Measurements from ENCODE around the gene SELP.

SELP gene

GRCh38 chr1:169624122-169624521 is 5.8 kb downstream of the SELP start:
- no peak for TF ChIP-seq ZNF324 (tag by site-specific recombination; IDR thresholded peaks at IDR 0.05)
- no peak for TF ChIP-seq ZNF138 (tag by site-specific recombination; IDR thresholded peaks at IDR 0.05; ENCODE audit: borderline replicate concordance)

GRCh38 chr1:169623132-169623926 is 6.6 kb downstream of the SELP start:
- Histone ChIP-seq H3K27ac (ENCODE audit: extremely low read depth, low read depth, low read length) (no peak overlapping the region), H3K9me3 (ENCODE audit: control insufficient read depth, insufficient read depth, low read depth, low read length) (no peaks in the 10 kb centered on the region), H3K4me1 (ENCODE audit: control insufficient read depth, insufficient read depth, low read length) (no peaks in the 10 kb centered on the region), H3K36me3 (ENCODE audit: control insufficient read depth in 2 of 2, insufficient read depth in 1 of 2, low read length in 2 of 2) (no peaks in the 10 kb centered on the region), H3K4me3 (ENCODE audit: low read depth, low read length) (no peak overlapping the region)
- ChIA-PET POLR2A (no interaction called here), CTCF (interaction anchor here (0.6 kb wide), 1 partner anchor 103 kb away, joined by 3 read pairs; no protein-coding TSS in a partner anchor)
- TF ChIP-seq ZNF521 (tag by site-specific recombination; IDR thresholded peaks at IDR 0.05): no peak
- no peak for TF ChIP-seq ZNF561 (tag by site-specific recombination; IDR thresholded peaks at IDR 0.05; ENCODE audit: borderline replicate concordance)
- TF ChIP-seq ZNF571 (tag by site-specific recombination; IDR thresholded peaks at IDR 0.05): no peak
- TF ChIP-seq ZNF266 (tag by site-specific recombination; IDR thresholded peaks at IDR 0.05; ENCODE audit: low read depth): no peak
- TF ChIP-seq ZNF624 (tag by site-specific recombination; IDR thresholded peaks at IDR 0.05): no peak
- no peak for TF ChIP-seq ZXDB (tag by site-specific recombination; IDR thresholded peaks at IDR 0.05)
- no peak for TF ChIP-seq ZNF311 (tag by site-specific recombination; IDR thresholded peaks at IDR 0.05; ENCODE audit: borderline replicate concordance)
- no peak for TF ChIP-seq ZNF2 (tag by site-specific recombination; IDR thresholded peaks at IDR 0.05)

More at GRCh38 chr1:169624122-169624521, 5.8 kb downstream of the SELP start:
- POLR2A ChIA-PET: no interaction called here
- H3K36me3 ChIP-seq (ENCODE audit: control insufficient read depth in 2 of 2, insufficient read depth in 1 of 2, low read length in 2 of 2): no peaks in the 10 kb centered on the region
- H3K4me1 ChIP-seq (ENCODE audit: control insufficient read depth, insufficient read depth, low read length): no peaks in the 10 kb centered on the region
- H3K4me3 ChIP-seq (ENCODE audit: low read depth, low read length): no peak overlapping the region
- CTCF ChIA-PET: interaction anchor here (0.6 kb wide), 1 partner anchor 104 kb away, joined by 3 read pairs; no protein-coding TSS in a partner anchor
- no peaks in the 10 kb centered on the region for H3K9me3 ChIP-seq (ENCODE audit: control insufficient read depth, insufficient read depth, low read depth, low read length)
- no peak overlapping the region for H3K27ac ChIP-seq (ENCODE audit: extremely low read depth, low read depth, low read length)

GRCh38 chr1:169620565-169620964 is 9.4 kb downstream of the SELP start:
- ChIA-PET CTCF (no interaction called here), POLR2A (no interaction called here)
- no peaks in the 10 kb centered on the region for H3K4me1 ChIP-seq (ENCODE audit: control insufficient read depth, insufficient read depth, low read length)
- TF ChIP-seq ZEB2 (tag by site-specific recombination; IDR thresholded peaks at IDR 0.05) (no peak), ZBTB1 (tag by site-specific recombination; IDR thresholded peaks at IDR 0.05) (no peak), ZNF311 (tag by site-specific recombination; IDR thresholded peaks at IDR 0.05; ENCODE audit: borderline replicate concordance) (no peak), KLF10 (tag by site-specific recombination; IDR thresholded peaks at IDR 0.05) (no peak), INSM2 (tag by site-specific recombination; IDR thresholded peaks at IDR 0.05) (no peak)
- no peaks in the 10 kb centered on the region for H3K36me3 ChIP-seq (ENCODE audit: control insufficient read depth in 2 of 2, insufficient read depth in 1 of 2, low read length in 2 of 2)
- H3K4me3 ChIP-seq (ENCODE audit: low read depth, low read length): no peak overlapping the region
- H3K9me3 ChIP-seq (ENCODE audit: control insufficient read depth, insufficient read depth, low read depth, low read length): no peaks in the 10 kb centered on the region
- no peak overlapping the region for H3K27ac ChIP-seq (ENCODE audit: extremely low read depth, low read depth, low read length)

- CTCF ChIA-PET: no interaction called here
- no peaks in the 10 kb centered on the region for H3K4me1 ChIP-seq (ENCODE audit: control insufficient read depth, insufficient read depth, low read length)
- H3K36me3 ChIP-seq (ENCODE audit: control insufficient read depth in 2 of 2, insufficient read depth in 1 of 2, low read length in 2 of 2): no peaks in the 10 kb centered on the region
- H3K27ac ChIP-seq (ENCODE audit: extremely low read depth, low read depth, low read length): no peak overlapping the region
- H3K9me3 ChIP-seq (ENCODE audit: control insufficient read depth, insufficient read depth, low read depth, low read length): no peaks in the 10 kb centered on the region
- H3K4me3 ChIP-seq (ENCODE audit: low read depth, low read length): no peak overlapping the region
- POLR2A ChIA-PET: no interaction called here
- TF ChIP-seq KLF7 (tag by site-specific recombination; IDR thresholded peaks at IDR 0.05; ENCODE audit: borderline replicate concordance) (no peak), BCL11B (tag by site-specific recombination; IDR thresholded peaks at IDR 0.05; ENCODE audit: low read depth) (no peak), ZBTB11 (tag by site-specific recombination; conservative IDR thresholded peaks at IDR 0.05; ENCODE audit: low read depth) (no peak), ZNF791 (tag by site-specific recombination; IDR thresholded peaks at IDR 0.05) (no peak), ZNF404 (tag by site-specific recombination; IDR thresholded peaks at IDR 0.05) (no peak), HOXC10 (CRISPR knock-in tag; IDR thresholded peaks at IDR 0.05) (no peak), ZNF513 (tag by site-specific recombination; IDR thresholded peaks at IDR 0.05) (no peak), ZNF354C (tag by site-specific recombination; IDR thresholded peaks at IDR 0.05; ENCODE audit: borderline replicate concordance, low read depth) (no peak)
These were observed 11.6 kb downstream of the SELP start for GRCh38 chr1:169618367-169618766.

Data from HEK293 (cell line).